ENCODE results near the gene ZIC1. TPM values are rescaled to one million over a fixed set of nuclear protein-coding genes. Genes with fewer than 3 reads are reported as not detected.

Gene ZIC1
- total RNA-seq (2022; extraction: Qiagen RNA extraction) = 0.02 to 0.14 TPM in 2 of 5 replicates, not detected in the others

DNA sequence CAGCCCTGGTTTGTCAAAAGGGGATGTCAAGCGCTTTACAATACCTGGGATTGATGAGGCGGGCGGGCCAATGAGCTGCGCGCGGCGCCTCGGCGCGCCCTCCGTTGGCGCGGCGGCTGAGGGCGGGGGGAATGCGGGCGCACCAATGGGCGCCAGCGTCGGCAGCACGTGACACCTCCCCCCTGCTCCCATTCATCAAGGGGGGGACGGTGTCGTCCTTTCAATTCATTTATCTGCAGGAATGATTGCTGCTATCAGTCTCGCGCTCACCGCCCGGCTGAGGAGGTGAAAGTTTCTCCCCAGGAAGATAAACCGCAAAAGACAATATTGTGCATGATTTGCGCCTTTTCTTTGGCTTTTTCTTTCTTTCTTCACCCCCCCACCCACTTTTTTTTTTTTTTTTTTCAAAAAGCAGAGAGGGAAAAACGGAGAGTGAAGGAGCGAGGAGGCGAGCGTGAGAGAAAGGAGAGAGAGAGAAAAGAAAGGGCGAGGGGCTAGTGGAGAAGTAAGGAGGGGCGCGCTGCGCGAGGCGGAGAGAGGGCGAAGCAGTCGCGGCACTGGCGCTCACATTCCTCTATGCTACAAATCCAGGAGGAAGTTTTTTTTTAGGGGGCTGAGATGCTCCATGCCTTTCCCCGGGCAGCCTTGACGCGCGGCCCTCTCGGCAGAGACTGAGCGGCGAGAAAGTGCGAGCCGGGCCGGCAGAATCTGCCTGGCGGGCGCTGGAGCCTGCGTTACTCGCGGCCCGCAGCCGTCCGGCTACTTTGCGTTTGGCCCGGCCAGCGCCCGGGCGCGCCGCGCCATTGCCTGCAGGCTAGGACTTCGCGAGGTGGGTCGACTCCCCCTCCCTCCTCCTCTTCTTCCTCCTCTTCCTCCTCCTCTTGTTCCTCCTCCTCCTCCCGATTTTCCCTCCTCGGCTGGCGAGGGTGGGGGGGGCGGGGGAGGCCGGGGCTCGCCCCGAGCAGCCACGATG lies at the start of gene ZIC1:
Gene ZIC1, plus strand, starts transcription at position 223 of the 973 bp plus-strand sequence. Its CDS starts 748 bp downstream, at position 971.

DNA sequence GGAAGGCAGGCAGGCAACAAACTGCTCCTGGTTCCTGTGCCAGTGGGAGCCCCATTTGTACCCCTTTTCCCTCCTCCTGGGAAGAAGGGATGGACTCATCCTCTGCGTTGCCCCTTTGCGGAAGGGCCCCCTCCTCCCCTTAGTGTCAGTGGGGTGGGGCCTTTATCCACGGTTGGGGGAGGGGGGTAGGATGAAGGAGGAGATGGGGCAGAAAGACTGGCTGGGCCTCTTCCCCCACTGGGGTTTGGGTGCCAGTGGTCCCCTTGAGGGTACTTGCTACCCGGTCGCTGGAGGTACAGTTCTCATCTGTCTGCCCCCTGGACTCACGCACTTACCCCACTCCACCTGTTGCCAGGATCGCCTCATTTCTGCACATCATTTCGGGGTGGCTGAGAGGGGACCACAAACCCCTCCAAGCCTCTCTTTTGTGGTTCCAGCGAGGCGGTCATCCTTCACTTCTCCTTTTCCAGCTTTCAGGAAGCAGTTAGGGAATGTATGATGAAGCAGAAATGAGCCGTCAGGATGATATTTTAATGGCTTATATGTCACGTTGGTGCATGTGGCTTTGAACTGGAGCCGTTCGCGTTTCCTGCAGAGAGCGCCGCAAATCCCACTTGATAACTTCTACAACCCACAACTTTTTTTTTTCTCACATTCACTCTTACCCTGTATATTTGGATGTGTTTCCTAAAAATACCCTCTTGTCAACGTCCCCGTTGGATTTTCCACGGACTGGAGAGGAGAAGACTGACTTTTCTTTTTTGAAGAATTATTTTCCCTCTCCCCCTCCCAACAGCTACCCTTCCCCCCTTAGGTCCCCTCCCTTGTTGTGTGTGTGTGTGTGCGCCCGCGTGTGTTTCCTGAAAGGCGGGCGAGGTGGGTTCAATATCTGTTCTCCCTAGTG lies 2.9 kb upstream of the ZIC1 start, which contains the start of gene ZIC4:
Gene ZIC4, minus strand, starts transcription at position 516 of the 904 bp plus-strand sequence. CDS start 3,746 bp downstream, outside the sequence.

Other genes starting within 250 kb of the ZIC1 start
- gene ZIC4, start 2.8 kb upstream of the ZIC1 start, total RNA-seq (2022; extraction: Qiagen RNA extraction) = not detected in 5 replicates

All from A549 treated with dexamethasone at 1 μM for 4 hours (cell line).